IMR-90 (cell line): ENCODE measurements around the gene LCN12. TPM values are rescaled to one million over a fixed set of nuclear protein-coding genes. Genes with fewer than 3 reads are reported as not detected.
A peak's percentile ranks its signal among the peaks of the same experiment; 100 is the strongest.

Experiments used
- ATAC-seq: fragments of 200-7000 bp; cut with Tn5 transposase; 2 replicates; pipeline ENCODE4 v1.9.1; 2020; ENCODE audit warnings: low read depth, mild to moderate bottlenecking, moderate library complexity
- BruUV-seq: library from RNA; stranded (reverse); fragments of 400-500 nt; replicated peaks from 2 replicates; lab custom pipeline; 2021; lab: Mats Ljungman, UMichigan
- CTCF ChIA-PET: fragments of 300-600 bp; formaldehyde crosslinking; extraction: SDS; loops from one replicate; lab custom pipeline; 2021; ENCODE audit warnings: antibody characterized with exemption; lab: Yijun Ruan, JAX
- POLR2A ChIA-PET: fragments of 300-600 bp; sonication (Branson Sonifier 250); formaldehyde crosslinking; loops from one replicate; lab custom pipeline; 2022; ENCODE audit warnings: antibody characterized with exemption; ENCODE audit not compliant: unreplicated experiment; lab: Charles Lee
- DNase-seq: peaks from one replicate; pipeline ENCODE4 v3.0.0; 2013
- H2AFZ ChIP-seq: replicated peaks from 2 replicates; pipeline ENCODE3; 2013; ENCODE audit warnings: low read length, mild to moderate bottlenecking; ENCODE audit not compliant: poor library complexity
- H2AK5ac ChIP-seq: 2 replicates; pipeline ENCODE4 v1.6.1; 2013; ENCODE audit warnings: low read depth, low read length, inconsistent platforms
- H2AK9ac ChIP-seq: replicated peaks from 2 replicates; pipeline ENCODE3; 2013; ENCODE audit warnings: mild to moderate bottlenecking, low read depth, low read length, moderate library complexity; ENCODE audit not compliant: poor library complexity
- H2BK120ac ChIP-seq: 2 replicates; pipeline ENCODE4 v1.6.1; 2013; ENCODE audit warnings: low read depth, low read length, inconsistent platforms
- H2BK15ac ChIP-seq: 3 replicates; pipeline ENCODE4 v1.6.1; 2013; ENCODE audit warnings: low read depth, low read length, inconsistent platforms
- H2BK20ac ChIP-seq: 2 replicates; pipeline ENCODE4 v1.6.1; 2013; ENCODE audit warnings: low read depth, mild to moderate bottlenecking, inconsistent platforms, low read length, moderate library complexity
- H2BK5ac ChIP-seq: 2 replicates; pipeline ENCODE4 v1.6.1; 2013; ENCODE audit warnings: mild to moderate bottlenecking, low read depth, low read length, inconsistent platforms; ENCODE audit not compliant: poor library complexity, severe bottlenecking
- H3K14ac ChIP-seq: replicated peaks from 2 replicates; pipeline ENCODE4 v1.6.1; 2013; ENCODE audit warnings: low read depth, low read length, inconsistent platforms
- H3K18ac ChIP-seq: 2 replicates; pipeline ENCODE4 v1.6.1; 2013; ENCODE audit warnings: low read depth, low read length, control low read depth
- H3K23ac ChIP-seq: 2 replicates; pipeline ENCODE4 v1.6.1; 2013; ENCODE audit warnings: low read depth, low read length, inconsistent platforms
- H3K27ac ChIP-seq: 2 replicates; pipeline ENCODE4 v1.5.1; 2013; ENCODE audit warnings: mild to moderate bottlenecking, control low read depth, low read length; ENCODE audit not compliant: insufficient read depth
- H3K27me3 ChIP-seq: 2 replicates; pipeline ENCODE4 v1.6.1; 2013; ENCODE audit warnings: low read length; ENCODE audit not compliant: control insufficient read depth, insufficient read depth
- H3K36me3 ChIP-seq: 2 replicates; pipeline ENCODE4 v1.6.1; 2013; ENCODE audit warnings: low read length, mixed read lengths; ENCODE audit not compliant: control insufficient read depth, insufficient read depth
- H3K4ac ChIP-seq: 2 replicates; pipeline ENCODE4 v1.6.1; 2013; ENCODE audit warnings: low read depth, low read length, inconsistent platforms
- H3K4me1 ChIP-seq: 2 replicates; pipeline ENCODE4 v1.6.1; 2013; ENCODE audit warnings: low read length, mixed read lengths; ENCODE audit not compliant: control insufficient read depth, insufficient read depth
- H3K4me2 ChIP-seq: 2 replicates; pipeline ENCODE4 v1.6.1; 2013; ENCODE audit warnings: low read depth, mild to moderate bottlenecking, control low read depth, low read length, moderate library complexity
- H3K4me3 ChIP-seq: 2 replicates; pipeline ENCODE4 v1.5.1; 2013; ENCODE audit warnings: low read depth, mild to moderate bottlenecking, control low read depth, low read length, moderate library complexity; ENCODE audit not compliant: insufficient read depth
- H3K56ac ChIP-seq: 2 replicates; pipeline ENCODE4 v1.6.1; 2013; ENCODE audit warnings: low read length, inconsistent platforms; ENCODE audit not compliant: insufficient read depth; ENCODE audit errors: extremely low read depth
- H3K79me1 ChIP-seq, 2 experiments: 2 replicates each; pipeline ENCODE4 v1.6.1; 2013; ENCODE audit warnings: low read length in 2 of 2, inconsistent platforms in 1 of 2, low read depth in 1 of 2
- H3K9ac ChIP-seq: 2 replicates; pipeline ENCODE4 v1.6.1; 2013; ENCODE audit warnings: low read depth, low read length, control low read depth
- H3K9me1 ChIP-seq: 2 replicates; pipeline ENCODE4 v1.6.1; 2013; ENCODE audit warnings: low read length, inconsistent platforms; ENCODE audit not compliant: insufficient read depth
- H3K9me3 ChIP-seq: 2 replicates; pipeline ENCODE4 v1.6.1; 2013; ENCODE audit warnings: low read length; ENCODE audit not compliant: control insufficient read depth, insufficient read depth
- H4K20me1 ChIP-seq: 2 replicates; pipeline ENCODE4 v1.6.1; 2013; ENCODE audit warnings: low read length, inconsistent platforms; ENCODE audit not compliant: insufficient read depth
- H4K5ac ChIP-seq: 2 replicates; pipeline ENCODE4 v1.6.1; 2013; ENCODE audit warnings: mild to moderate bottlenecking, low read depth, low read length, control low read depth
- H4K8ac ChIP-seq, 2 experiments: 2 replicates each; pipeline ENCODE4 v1.6.1; 2013; ENCODE audit warnings: low read depth in 2 of 2, low read length in 2 of 2, control low read depth in 1 of 2, inconsistent platforms in 1 of 2
- H4K91ac ChIP-seq: 2 replicates; pipeline ENCODE4 v1.6.1; 2013; ENCODE audit warnings: low read depth, low read length, inconsistent platforms; ENCODE audit not compliant: insufficient read depth
- MAZ ChIP-seq: IDR thresholded peaks from 2 replicates; pipeline ENCODE4 v1.6.1; 2012; ENCODE audit warnings: low read depth, mild to moderate bottlenecking, low read length, improper control_type of control experiment, moderate library complexity, borderline replicate concordance
- RCOR1 ChIP-seq: IDR thresholded peaks from 2 replicates; pipeline ENCODE4 v1.6.1; 2012; ENCODE audit warnings: mild to moderate bottlenecking, low read length, improper control_type of control experiment; ENCODE audit not compliant: insufficient replicate concordance
- WGBS, 2 experiments: methylation state at CpG; one replicate each; pipeline versions ENCODE4 v1.1.5 to v1.1.7; 2013; ENCODE audit warnings: missing lambda C conversion rate in 2 of 2; ENCODE audit not compliant: insufficient read length in 1 of 2; ENCODE audit errors: extremely low coverage in 2 of 2; 5-methylcytosine and 5-hydroxymethylcytosine counted together
- dilution Hi-C: fragments of 300-500 bp; cut with HindIII; formaldehyde crosslinking; loops from one replicate; pipeline ENCODE4 v1.14.3; 2018; ENCODE audit warnings: low sequenced_read_pairs; ENCODE audit not compliant: unreplicated experiment
- in situ Hi-C: fragments of 300-500 bp; cut with MboI; formaldehyde crosslinking; loops from 3 replicates; pipeline ENCODE4 v1.14.3; 2019; ENCODE audit warnings: low sequenced_read_pairs, inconsistent platforms, mixed read lengths
- intact Hi-C: fragments of 100-400 bp; cut with micrococcal nuclease; formaldehyde crosslinking; loops from 2 replicates; pipeline ENCODE4 v1.10.0; 2022
- polyA plus RNA-seq, 3 experiments: library from polyadenylated mRNA; depleted of rRNA; stranded (reverse); fragments of >200 nt; gene quantifications; 2 replicates each; pipeline ENCODE4 v1.2.3, GENCODE V29; 2012; ENCODE audit warnings: low replicate concordance in 1 of 3
- total RNA-seq: library from RNA; depleted of rRNA; stranded (reverse); fragments of >200 nt; gene quantifications from 2 replicates; pipeline ENCODE4 v1.2.3, GENCODE V29; 2012

Gene LCN12
- total and polyA plus RNA-seq, 2 of the 4 experiments (the other 2 are of a cell fraction): 0.12 TPM; not detected in 1

DNA sequence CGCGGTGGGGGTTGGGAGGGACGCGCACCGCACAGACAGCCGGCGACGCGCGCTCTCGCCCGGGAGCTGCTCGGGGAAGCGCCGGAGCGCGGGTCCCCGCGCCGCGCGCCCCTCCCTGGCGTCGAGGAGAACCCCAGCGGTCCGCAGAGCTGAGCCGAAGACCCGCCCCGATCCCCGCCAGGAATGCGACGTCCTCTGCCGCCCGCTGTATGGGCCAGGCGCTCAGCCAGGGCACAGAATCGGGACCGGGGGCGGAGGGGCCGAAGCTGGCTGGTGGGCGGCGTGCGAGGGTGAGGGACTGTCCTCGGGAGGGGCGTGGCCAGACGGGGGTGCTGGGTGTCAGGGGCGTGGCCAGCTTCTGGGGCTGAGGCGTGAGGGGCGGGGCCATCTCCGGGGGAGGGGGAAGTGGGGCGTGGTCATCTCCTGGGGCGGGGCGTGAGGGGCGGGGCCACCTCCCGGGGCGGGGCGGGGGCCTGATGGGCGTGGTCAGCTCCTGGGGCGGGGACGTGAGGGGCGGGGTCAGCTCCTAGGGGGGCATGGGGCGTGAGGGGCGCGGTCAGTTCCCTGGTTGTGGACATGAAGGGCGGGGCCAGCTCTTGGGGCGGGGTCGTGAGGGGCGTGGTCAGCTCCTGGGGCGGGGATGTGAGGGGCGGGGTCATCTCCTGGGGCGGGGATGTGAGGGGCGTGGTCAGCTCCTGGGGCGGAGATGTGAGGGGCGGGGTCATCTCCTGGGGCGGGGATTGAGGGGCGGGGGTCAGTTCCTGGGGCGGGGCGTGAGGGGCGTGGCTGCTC lies 26.2 kb downstream of the LCN12 start:
- DNase-seq (peak; percentile 25), ATAC-seq (peak; percentile 77)

More for the DNA sequence above, 26.2 kb downstream of the LCN12 start:
- CTCF ChIA-PET: interaction anchor here (0.9 kb wide), 1 partner anchor 57 kb away, joined by 3 read pairs; no protein-coding TSS in a partner anchor
- Histone ChIP-seq H2BK20ac (no peak overlapping the region), H3K27me3 (peaks cover 13% of the 10 kb centered on the region; the same call in 1 of the 2 replicates), H3K18ac (no peak overlapping the region; the same call in 1 of the 2 replicates), H3K36me3 (no peaks in the 10 kb centered on the region), H3K27ac (peak overlapping the region; percentile 12; the same call in 1 of the 2 replicates), H3K4me1 (peaks cover 7% of the 10 kb centered on the region; the same call in 1 of the 2 replicates), H2AFZ (peak overlapping the region; percentile 89), H2AK5ac (no peak overlapping the region), H2BK5ac (no peak overlapping the region), H2BK15ac (no peak overlapping the region), H2AK9ac (no peak overlapping the region), H4K91ac (no peak overlapping the region), H3K9ac (peak overlapping the region; percentile 48; the same call in 1 of the 2 replicates), H2BK120ac (peak overlapping the region; percentile 10; the same call in 1 of the 2 replicates), H3K79me1 (no peaks in the 10 kb centered on the region), H3K4me3 (peak overlapping the region; percentile 60), H3K4ac (0 out of 2 replicates have a peak overlapping the region, but pooled peaks have one; percentile 24), H3K9me3 (no peaks in the 10 kb centered on the region), H4K20me1 (no peaks in the 10 kb centered on the region), H3K9me1 (no peaks in the 10 kb centered on the region), H3K4me2 (peak overlapping the region; percentile 87), H4K8ac (peak overlapping the region; percentile 27 to 58; a peak in 2 of 4 replicates), H4K5ac (no peak overlapping the region), H3K23ac (no peak overlapping the region; the same call in 1 of the 2 replicates), H3K56ac (no peak overlapping the region), H3K14ac (no peak overlapping the region)
- BruUV-seq: no TSS peak
- 2% methylated on average over 10 of the region's 78 CpGs; no CpG with 5 or more reads in 1 of the 2 experiments for WGBS, 2 experiments
- in situ Hi-C loops: no loop called here
- POLR2A ChIA-PET: interaction anchor here (0.6 kb wide), 1 partner anchor 54 kb away, joined by 4 read pairs; no protein-coding TSS in a partner anchor
- peak; percentile 15; the same call in 1 of the 2 replicates for TF ChIP-seq MAZ
- TF ChIP-seq RCOR1: no peak
- intact Hi-C loops: no loop called here
- dilution Hi-C loops: no loop called here
